ENCODE results near the gene PDCD1. TPM values are rescaled to one million over a fixed set of nuclear protein-coding genes. Genes with fewer than 3 reads are reported as not detected.
"Not testable (repeated sequence)": the region's sequence is repeated elsewhere in the genome, so short reads cannot be mapped to it uniquely, and the experiment has no call there.

PDCD1 gene
- total RNA-seq, 2 experiments from 2014 or later: 6.9 to 8.3 TPM

DNA sequence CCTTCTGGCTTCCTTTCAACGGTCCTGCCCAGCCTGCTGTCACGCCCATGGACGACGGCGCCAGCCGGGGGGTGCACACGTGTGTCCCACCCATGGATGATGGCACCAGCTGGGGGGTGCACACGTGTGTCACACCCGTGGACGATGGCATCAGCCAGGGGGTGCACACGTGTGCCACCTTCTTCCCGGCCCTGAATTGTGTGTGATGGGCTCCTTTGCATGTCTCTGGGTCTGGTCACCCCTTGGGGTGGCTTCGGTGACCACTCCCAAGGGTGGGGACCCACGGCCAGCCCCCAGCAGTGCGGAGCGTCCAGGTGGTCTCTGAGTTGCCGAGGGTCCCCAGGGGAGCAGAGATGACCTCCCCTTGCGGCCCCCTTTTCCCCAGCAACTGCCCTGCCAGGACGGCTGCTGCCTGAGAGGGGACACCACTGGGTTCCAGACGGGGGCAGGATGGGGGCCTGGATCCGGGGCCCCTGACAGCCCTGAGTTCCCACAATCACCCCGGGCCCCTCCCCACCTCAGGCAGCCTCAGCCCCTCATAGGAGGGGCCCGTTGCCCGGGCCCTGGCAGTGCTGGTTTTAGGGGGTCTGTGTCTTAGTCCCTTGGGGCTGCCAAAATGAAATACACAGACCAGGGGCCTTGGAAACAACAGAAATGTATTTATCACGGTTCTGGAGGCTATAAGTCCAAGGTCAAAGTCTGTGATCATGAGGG lies 40.3 kb downstream of the PDCD1 start:
- CTCF ChIA-PET: no interaction called here
- H3K4me3 Mint-ChIP-seq: no peak overlapping the region
- H3K27me3 Mint-ChIP-seq (ENCODE audit: low read depth): peaks cover 3% of the 10 kb centered on the region
- no peak for DNase-seq
- no peak overlapping the region for H3K27ac Mint-ChIP-seq
- H3K4me1 Mint-ChIP-seq (ENCODE audit: low read depth): peaks cover 18% of the 10 kb centered on the region
- no peaks in the 10 kb centered on the region for H3K36me3 Mint-ChIP-seq (ENCODE audit: low read depth)
- no peaks in the 10 kb centered on the region for H3K9me3 Mint-ChIP-seq
- intact Hi-C loops (cut with micrococcal nuclease): no loop called here

DNA sequence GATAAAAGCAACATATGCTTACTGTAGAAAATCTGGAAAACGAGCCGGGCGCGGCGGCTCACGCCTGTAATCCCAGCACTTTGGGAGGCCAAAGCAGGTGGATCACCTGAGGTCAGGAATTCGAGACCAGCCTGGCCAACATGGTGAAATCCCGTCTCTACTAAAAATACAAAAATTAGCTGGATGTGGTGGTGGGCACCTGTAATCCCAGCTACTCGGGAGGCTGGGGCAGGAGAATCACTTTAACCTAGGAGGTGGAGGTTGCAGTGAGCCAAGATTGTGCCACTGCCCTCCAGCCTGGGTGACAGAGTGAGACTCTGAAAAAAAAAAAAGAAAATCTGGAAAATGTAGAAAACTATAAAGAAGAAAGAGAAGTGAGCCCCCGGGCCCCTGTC lies 40.9 kb downstream of the PDCD1 start:
- intact Hi-C loops (cut with micrococcal nuclease); DNase-seq; H3K9me3 Mint-ChIP-seq; H3K4me3 Mint-ChIP-seq; H3K27ac Mint-ChIP-seq; H3K36me3 Mint-ChIP-seq (ENCODE audit: low read depth); CTCF ChIA-PET; H3K27me3 Mint-ChIP-seq (ENCODE audit: low read depth): not testable (repeated sequence)
- H3K4me1 Mint-ChIP-seq (ENCODE audit: low read depth): peaks cover 15% of the 10 kb centered on the region

GRCh38 chr2:241817126-241817820 lies 41.4 kb downstream of the PDCD1 start:
- H3K27me3 Mint-ChIP-seq (ENCODE audit: low read depth): peaks cover 3% of the 10 kb centered on the region
- no peaks in the 10 kb centered on the region for H3K9me3 Mint-ChIP-seq
- peaks cover 9% of the 10 kb centered on the region for H3K4me1 Mint-ChIP-seq (ENCODE audit: low read depth)
- intact Hi-C loops (cut with micrococcal nuclease): no loop called here
- H3K4me3 Mint-ChIP-seq: no peak overlapping the region
- no peaks in the 10 kb centered on the region for H3K36me3 Mint-ChIP-seq (ENCODE audit: low read depth)
- no peak for DNase-seq
- CTCF ChIA-PET: no interaction called here
- H3K27ac Mint-ChIP-seq: no peak overlapping the region

- Mint-ChIP-seq H3K27ac (no peak overlapping the region), H3K9me3 (no peaks in the 10 kb centered on the region), H3K27me3 (ENCODE audit: low read depth) (peaks cover 3% of the 10 kb centered on the region), H3K36me3 (ENCODE audit: low read depth) (no peaks in the 10 kb centered on the region), H3K4me3 (no peak overlapping the region), H3K4me1 (ENCODE audit: low read depth) (peaks cover 8% of the 10 kb centered on the region)
- DNase-seq: no peak
- intact Hi-C loops (cut with micrococcal nuclease): no loop called here
- CTCF ChIA-PET: no interaction called here
These were observed 42.1 kb downstream of the PDCD1 start for GRCh38 chr2:241816431-241817121.

- H3K4me3 Mint-ChIP-seq: no peak overlapping the region
- no peak for DNase-seq
- no peak overlapping the region for H3K27ac Mint-ChIP-seq
- intact Hi-C loops (cut with micrococcal nuclease): no loop called here
- no peaks in the 10 kb centered on the region for H3K36me3 Mint-ChIP-seq (ENCODE audit: low read depth)
- no peaks in the 10 kb centered on the region for H3K9me3 Mint-ChIP-seq
- H3K4me1 Mint-ChIP-seq (ENCODE audit: low read depth): peaks cover 3% of the 10 kb centered on the region
- CTCF ChIA-PET: no interaction called here
- peaks cover 3% of the 10 kb centered on the region for H3K27me3 Mint-ChIP-seq (ENCODE audit: low read depth)
These were observed 42.9 kb downstream of the PDCD1 start for GRCh38 chr2:241815477-241816430.

GRCh38 chr2:241814643-241815476 lies 43.8 kb downstream of the PDCD1 start:
- DNase-seq: no peak
- intact Hi-C loops (cut with micrococcal nuclease): no loop called here

GRCh38 chr2:241814393-241814642 lies 44.4 kb downstream of the PDCD1 start:
- intact Hi-C loops (cut with micrococcal nuclease): no loop called here
- H3K4me3 Mint-ChIP-seq: no peak overlapping the region
- CTCF ChIA-PET: no interaction called here
- no peaks in the 10 kb centered on the region for H3K36me3 Mint-ChIP-seq (ENCODE audit: low read depth)
- no peak for DNase-seq
- H3K27me3 Mint-ChIP-seq (ENCODE audit: low read depth): peaks cover 3% of the 10 kb centered on the region
- peaks cover 3% of the 10 kb centered on the region for H3K4me1 Mint-ChIP-seq (ENCODE audit: low read depth)
- H3K9me3 Mint-ChIP-seq: no peaks in the 10 kb centered on the region
- no peak overlapping the region for H3K27ac Mint-ChIP-seq

More at GRCh38 chr2:241814643-241815476, 43.8 kb downstream of the PDCD1 start:
- CTCF ChIA-PET: no interaction called here
- H3K27ac Mint-ChIP-seq: no peak overlapping the region
- H3K36me3 Mint-ChIP-seq (ENCODE audit: low read depth): no peaks in the 10 kb centered on the region
- H3K4me1 Mint-ChIP-seq (ENCODE audit: low read depth): peaks cover 3% of the 10 kb centered on the region
- H3K27me3 Mint-ChIP-seq (ENCODE audit: low read depth): peaks cover 3% of the 10 kb centered on the region
- no peak overlapping the region for H3K4me3 Mint-ChIP-seq
- no peaks in the 10 kb centered on the region for H3K9me3 Mint-ChIP-seq

- Mint-ChIP-seq H3K4me1 (ENCODE audit: low read depth) (peaks cover 3% of the 10 kb centered on the region), H3K27me3 (ENCODE audit: low read depth) (peaks cover 3% of the 10 kb centered on the region), H3K9me3 (no peaks in the 10 kb centered on the region), H3K27ac (no peak overlapping the region), H3K4me3 (no peak overlapping the region), H3K36me3 (ENCODE audit: low read depth) (no peaks in the 10 kb centered on the region)
- no peak for DNase-seq
- CTCF ChIA-PET: no interaction called here
- intact Hi-C loops (cut with micrococcal nuclease): no loop called here
These were observed 44.9 kb downstream of the PDCD1 start for GRCh38 chr2:241813644-241814392.

GRCh38 chr2:241812730-241813643 lies 45.7 kb downstream of the PDCD1 start:
- H3K4me1 Mint-ChIP-seq (ENCODE audit: low read depth): peaks cover 3% of the 10 kb centered on the region
- CTCF ChIA-PET: no interaction called here
- intact Hi-C loops (cut with micrococcal nuclease): no loop called here
- no peak overlapping the region for H3K4me3 Mint-ChIP-seq
- H3K27ac Mint-ChIP-seq: no peak overlapping the region
- H3K36me3 Mint-ChIP-seq (ENCODE audit: low read depth): no peaks in the 10 kb centered on the region
- peaks cover 3% of the 10 kb centered on the region for H3K27me3 Mint-ChIP-seq (ENCODE audit: low read depth)
- H3K9me3 Mint-ChIP-seq: no peaks in the 10 kb centered on the region
- DNase-seq: no peak

GRCh38 chr2:241811952-241812729 lies 46.6 kb downstream of the PDCD1 start:
- intact Hi-C loops (cut with micrococcal nuclease): no loop called here
- Mint-ChIP-seq H3K4me1 (ENCODE audit: low read depth) (no peaks in the 10 kb centered on the region), H3K27me3 (ENCODE audit: low read depth) (no peaks in the 10 kb centered on the region), H3K36me3 (ENCODE audit: low read depth) (no peaks in the 10 kb centered on the region), H3K4me3 (no peak overlapping the region), H3K27ac (no peak overlapping the region), H3K9me3 (no peaks in the 10 kb centered on the region)
- CTCF ChIA-PET: no interaction called here
- no peak for DNase-seq
